ENCODE data around the gene TTBK1. TPM values are rescaled to one million over a fixed set of nuclear protein-coding genes. Genes with fewer than 3 reads are reported as not detected.

The TTBK1 gene
- total RNA-seq, 2 donors from 2014 or later: 0.26 to 0.33 TPM

DNA sequence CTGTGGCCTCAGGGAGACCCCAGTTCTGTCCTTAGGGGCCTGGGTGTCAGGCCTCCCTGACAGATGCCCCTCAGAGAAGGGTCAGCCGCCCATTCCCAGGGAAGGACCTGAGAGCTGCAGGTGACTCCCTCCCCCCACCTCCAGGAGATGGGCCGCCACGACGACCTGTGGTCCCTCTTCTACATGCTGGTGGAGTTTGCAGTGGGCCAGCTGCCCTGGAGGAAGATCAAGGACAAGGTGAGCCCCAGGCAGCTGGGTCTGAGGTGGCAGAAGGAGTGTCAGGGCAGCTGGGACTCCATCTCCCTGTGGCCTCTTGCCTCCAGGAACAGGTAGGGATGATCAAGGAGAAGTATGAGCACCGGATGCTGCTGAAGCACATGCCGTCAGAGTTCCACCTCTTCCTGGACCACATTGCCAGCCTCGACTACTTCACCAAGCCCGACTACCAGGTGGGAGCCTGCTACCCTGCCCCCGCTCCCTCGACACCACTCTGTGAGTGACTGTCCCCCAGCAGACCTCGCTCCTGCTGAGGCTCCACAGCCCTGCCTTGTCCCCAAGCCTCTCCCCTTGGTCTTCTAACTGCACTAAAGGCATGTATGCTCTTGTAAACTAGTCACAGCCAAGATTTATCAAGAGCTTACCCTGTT, 12.2 kb downstream of the TTBK1 start:
- Histone ChIP-seq H3K4me3 (no peak overlapping the region), H3K27me3 (peaks cover 0 to 4% of the 10 kb centered on the region in 2 donors), H3K27ac (no peak overlapping the region), H3K9me3 (no peaks in the 10 kb centered on the region), H3K4me1 (no peaks in the 10 kb centered on the region), H3K36me3 (replicated peaks in 1 of 2; ENCODE audit: insufficient read depth in 1 of 2, low read depth in 2 of 2) (no peaks in the 10 kb centered on the region)
- TF ChIP-seq POLR2A (IDR thresholded peaks at IDR 0.05): no peak
- no peak for TF ChIP-seq CTCF (IDR thresholded peaks at IDR 0.05)
- ATAC-seq: no peak
- 68 to 71% methylated on average over 6 to 11 of the region's 11 CpGs for WGBS, 2 donors
- DNase-seq: no peak
- intact Hi-C loops (cut with DNase I): loop anchor here (10.0 kb wide), 2 partner anchors 79 to 249 kb away; no protein-coding TSS in a partner anchor

DNA sequence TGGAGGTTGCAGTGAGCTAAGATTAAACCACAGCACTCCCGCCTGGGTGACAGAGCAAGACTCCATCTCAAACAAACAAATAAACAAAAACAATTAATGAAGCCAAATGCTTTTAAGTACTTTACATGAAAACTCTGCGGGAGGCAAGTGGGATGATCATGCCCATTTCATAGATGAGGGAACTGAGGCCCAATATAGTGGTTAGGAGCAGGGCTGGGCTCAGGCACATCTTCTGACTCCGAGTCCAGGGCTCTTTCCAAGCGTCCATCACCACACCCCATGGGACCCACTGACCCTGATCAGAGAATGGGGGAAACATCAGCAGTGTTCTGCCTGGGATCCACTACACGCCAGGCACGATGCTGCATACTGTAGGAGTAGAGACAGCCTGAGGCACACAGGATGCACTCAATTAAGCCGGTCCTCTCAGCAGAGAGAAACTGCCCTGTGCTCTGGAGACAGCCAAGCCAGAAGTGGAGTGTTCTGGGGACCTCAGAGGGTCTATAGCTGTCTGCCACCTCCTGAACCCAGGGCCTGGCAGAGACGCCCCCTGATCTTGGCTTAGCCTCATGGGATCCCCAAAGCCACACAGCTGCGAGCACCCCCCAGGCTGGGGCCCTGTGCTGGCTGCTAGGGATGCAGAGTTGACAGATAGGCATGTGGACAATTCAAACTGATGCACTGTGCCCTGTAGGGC, 13.5 kb downstream of the TTBK1 start:
- H3K36me3 ChIP-seq (replicated peaks in 1 of 2; ENCODE audit: insufficient read depth in 1 of 2, low read depth in 2 of 2): no peaks in the 10 kb centered on the region
- TF ChIP-seq CTCF (IDR thresholded peaks at IDR 0.05): no peak
- no peak for TF ChIP-seq POLR2A (IDR thresholded peaks at IDR 0.05)
- H3K4me3 ChIP-seq: no peak overlapping the region
- H3K27me3 ChIP-seq: no peaks in the 10 kb centered on the region
- no peaks in the 10 kb centered on the region for H3K9me3 ChIP-seq
- no peak overlapping the region for H3K27ac ChIP-seq
- no peaks in the 10 kb centered on the region for H3K4me1 ChIP-seq
- DNase-seq: no peak
- no peak for ATAC-seq
- intact Hi-C loops (cut with DNase I): loop anchor here (10.0 kb wide), 2 partner anchors 78 to 248 kb away; no protein-coding TSS in a partner anchor
- WGBS, 2 donors: 77 to 83% methylated on average over 7 to 9 of the region's 9 CpGs

GRCh38 chr6:43257367-43258145, 14.3 kb downstream of the TTBK1 start:
- H3K27ac ChIP-seq: no peak overlapping the region
- DNase-seq: no peak
- H3K4me3 ChIP-seq: no peak overlapping the region
- H3K36me3 ChIP-seq (replicated peaks in 1 of 2; ENCODE audit: insufficient read depth in 1 of 2, low read depth in 2 of 2): no peaks in the 10 kb centered on the region
- TF ChIP-seq POLR2A (IDR thresholded peaks at IDR 0.05) (no peak), CTCF (IDR thresholded peaks at IDR 0.05) (no peak)
- 61 to 76% methylated on average over 11 to 12 of the region's 12 CpGs for WGBS, 2 donors
- no peaks in the 10 kb centered on the region for H3K9me3 ChIP-seq
- ATAC-seq: no peak
- intact Hi-C loops (cut with DNase I): loop anchor here (10.0 kb wide), 2 partner anchors 77 to 247 kb away; no protein-coding TSS in a partner anchor
- no peaks in the 10 kb centered on the region for H3K27me3 ChIP-seq
- H3K4me1 ChIP-seq: no peaks in the 10 kb centered on the region

DNA sequence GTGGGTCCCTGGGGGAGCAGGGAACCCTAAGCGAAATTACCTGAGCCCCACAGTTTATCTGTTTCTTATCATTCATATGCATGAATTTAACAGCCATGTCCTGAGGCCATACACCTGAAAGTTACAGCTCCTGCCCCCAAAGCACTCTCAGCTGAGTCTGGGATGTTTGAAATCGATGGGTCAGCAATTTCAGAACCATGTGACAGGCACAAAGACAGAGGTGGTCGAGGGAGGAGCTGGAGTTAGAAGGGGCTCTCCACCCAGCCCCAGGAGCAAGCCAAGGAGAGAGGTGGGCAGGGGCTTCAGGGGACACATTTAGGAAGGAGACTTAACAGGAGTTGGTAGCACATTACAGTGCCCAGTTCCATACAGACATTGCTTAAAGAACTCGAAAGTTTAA, 14.9 kb downstream of the TTBK1 start:
- whole genome bisulfite sequencing, 2 donors: 41 to 62% methylated on average over 4 of the region's 4 CpGs
- DNase-seq (no peak), ATAC-seq (no peak)
- Histone ChIP-seq H3K4me3 (no peak overlapping the region), H3K27ac (no peak overlapping the region), H3K36me3 (replicated peaks in 1 of 2; ENCODE audit: insufficient read depth in 1 of 2, low read depth in 2 of 2) (no peaks in the 10 kb centered on the region), H3K4me1 (no peaks in the 10 kb centered on the region), H3K9me3 (no peaks in the 10 kb centered on the region), H3K27me3 (no peaks in the 10 kb centered on the region)
- TF ChIP-seq POLR2A (IDR thresholded peaks at IDR 0.05) (no peak), CTCF (IDR thresholded peaks at IDR 0.05) (no peak)
- intact Hi-C loops (cut with DNase I): loop anchor here (10.0 kb wide), 2 partner anchors 77 to 247 kb away; no protein-coding TSS in a partner anchor

All from body of pancreas (tissue), 4 donors.